Right cardiac atrium (tissue), 5 donors: Measurements from ENCODE around the gene ABRAXAS1. TPM values are rescaled to one million over a fixed set of nuclear protein-coding genes. Genes with fewer than 3 reads are reported as not detected.

ENCODE experiments used
- ATAC-seq, 2 donors: fragments of 200-7000 bp; cut with Tn5 transposase; one replicate each; pipeline versions ENCODE4 v1.8.0 to v1.9.1; 2020; ENCODE audit warnings: moderate library complexity in 2 of 2, mild to moderate bottlenecking in 1 of 2
- DNase-seq, 3 donors: peaks; one replicate each; pipeline ENCODE4 v3.0.0-alpha.2; 2020
- H3K27ac ChIP-seq: one replicate; pipeline ENCODE4 v1.5.1; 2013; ENCODE audit warnings: mild to moderate bottlenecking, low read length, control low read depth, moderate library complexity
- H3K27me3 ChIP-seq: one replicate; pipeline ENCODE4 v1.6.1; 2013; ENCODE audit not compliant: control insufficient read depth, insufficient read depth
- H3K4me1 ChIP-seq: one replicate; pipeline ENCODE4 v1.6.1; 2013; ENCODE audit warnings: low read length; ENCODE audit not compliant: control insufficient read depth, insufficient read depth
- H3K4me3 ChIP-seq: one replicate; pipeline ENCODE4 v1.5.1; 2013; ENCODE audit warnings: low read length, control low read depth
- H3K9me3 ChIP-seq: one replicate; pipeline ENCODE4 v1.6.1; 2013; ENCODE audit warnings: low read length; ENCODE audit not compliant: control insufficient read depth
- WGBS: extraction: QIAGEN DNeasy Blood & Tissue Kit; methylation state at CpG from one replicate; pipeline ENCODE4 v1.1.7; 2013; 5-methylcytosine and 5-hydroxymethylcytosine counted together
- intact Hi-C, 4 donors: fragments of 100-400 bp; cut with DNase I; formaldehyde crosslinking; loops; one replicate each; pipeline versions ENCODE4 v1.11.0 to v1.14.0; 2022 to 2023
- polyA plus RNA-seq: library from polyadenylated mRNA; stranded (reverse); fragments of 200-250 nt; gene quantifications from one replicate; pipeline ENCODE4 v1.2.3, GENCODE V29; 2013
- total RNA-seq, 4 donors: library from RNA; stranded (reverse); fragmentation: NEBNext Ultra II Directional; extraction: Animal tissue kit (Norgen Biotek cat#: 25700); gene quantifications; one replicate each; pipeline ENCODE4 v1.2.1, GENCODE V29; 2021
- donor health status: healthy with polysubstance abuse.
- donor health status: DM: no; HTN: yes; CAD: no.
- donor health status: DM: no; HTN: no; CAD: no.
- donor health status: DM: no; HTN: yes; CAD: no; lungs with severe emphysema.
- donor health status: DM: yes; HTN: yes; CAD: no.

Gene ABRAXAS1
- total and polyA plus RNA-seq, 5 donors, result 3.0 to 10.0 (median 6.7) TPM

GRCh38 chr4:83449009-83449408, 35.9 kb downstream of the ABRAXAS1 start:
- Histone ChIP-seq H3K27me3 (no peaks in the 10 kb centered on the region), H3K9me3 (no peaks in the 10 kb centered on the region), H3K27ac (no peak overlapping the region), H3K4me3 (no peak overlapping the region), H3K4me1 (no peaks in the 10 kb centered on the region)
- WGBS, result 63% methylated on average over 2 of the region's 2 CpGs
- intact Hi-C loops, result no loop called here
- ATAC-seq (no peak), DNase-seq (no peak)

GRCh38 chr4:83440899-83441298, 44.0 kb downstream of the ABRAXAS1 start:
- H3K27me3 ChIP-seq, result no peaks in the 10 kb centered on the region
- intact Hi-C loops, result no loop called here
- no peak overlapping the region for H3K27ac ChIP-seq
- no peak for ATAC-seq
- DNase-seq, result no peak
- H3K4me1 ChIP-seq, result no peaks in the 10 kb centered on the region
- 75% methylated on average over 3 of the region's 3 CpGs for WGBS
- H3K4me3 ChIP-seq, result no peak overlapping the region
- no peaks in the 10 kb centered on the region for H3K9me3 ChIP-seq

GRCh38 chr4:83440148-83440814, 44.6 kb downstream of the ABRAXAS1 start:
- WGBS, result 89% methylated on average over 1 of the region's 1 CpG
- no peaks in the 10 kb centered on the region for H3K9me3 ChIP-seq
- DNase-seq, result no peak
- no peak overlapping the region for H3K4me3 ChIP-seq
- no peak for ATAC-seq
- intact Hi-C loops, result no loop called here
- no peaks in the 10 kb centered on the region for H3K4me1 ChIP-seq
- H3K27me3 ChIP-seq, result no peaks in the 10 kb centered on the region
- H3K27ac ChIP-seq, result no peak overlapping the region

GRCh38 chr4:83438719-83439118, 46.2 kb downstream of the ABRAXAS1 start:
- no peak overlapping the region for H3K4me3 ChIP-seq
- no peaks in the 10 kb centered on the region for H3K27me3 ChIP-seq
- no peaks in the 10 kb centered on the region for H3K9me3 ChIP-seq
- DNase-seq (no peak), ATAC-seq (no peak)
- H3K4me1 ChIP-seq, result no peaks in the 10 kb centered on the region
- intact Hi-C loops, result no loop called here
- H3K27ac ChIP-seq, result no peak overlapping the region

- Histone ChIP-seq H3K4me1 (no peaks in the 10 kb centered on the region), H3K4me3 (no peak overlapping the region), H3K27me3 (no peaks in the 10 kb centered on the region), H3K9me3 (no peaks in the 10 kb centered on the region), H3K27ac (no peak overlapping the region)
- 90% methylated on average over 4 of the region's 4 CpGs for WGBS
- no peak for ATAC-seq
- DNase-seq, result no peak
- intact Hi-C loops, result no loop called here
These were observed 48.2 kb downstream of the ABRAXAS1 start for GRCh38 chr4:83436680-83437079.

- Histone ChIP-seq H3K4me1 (no peaks in the 10 kb centered on the region), H3K4me3 (no peak overlapping the region), H3K27me3 (no peaks in the 10 kb centered on the region), H3K9me3 (no peaks in the 10 kb centered on the region), H3K27ac (no peak overlapping the region)
- DNase-seq (no peak), ATAC-seq (no peak)
- 98% methylated on average over 1 of the region's 1 CpG for whole genome bisulfite sequencing
- intact Hi-C loops, result no loop called here
These were observed 53.7 kb downstream of the ABRAXAS1 start for GRCh38 chr4:83431200-83431599.

GRCh38 chr4:83418211-83418610, 66.7 kb downstream of the ABRAXAS1 start:
- no peak overlapping the region for H3K27ac ChIP-seq
- no peak overlapping the region for H3K4me3 ChIP-seq
- intact Hi-C loops, result no loop called here
- no peaks in the 10 kb centered on the region for H3K27me3 ChIP-seq
- H3K4me1 ChIP-seq, result no peaks in the 10 kb centered on the region
- no peaks in the 10 kb centered on the region for H3K9me3 ChIP-seq
- DNase-seq (no peak), ATAC-seq (no peak)

GRCh38 chr4:83417566-83417965, 67.3 kb downstream of the ABRAXAS1 start:
- ATAC-seq, result no peak
- Histone ChIP-seq H3K4me1 (no peaks in the 10 kb centered on the region), H3K9me3 (no peaks in the 10 kb centered on the region), H3K27ac (no peak overlapping the region), H3K4me3 (no peak overlapping the region), H3K27me3 (no peaks in the 10 kb centered on the region)
- intact Hi-C loops, result no loop called here
- 83% methylated on average over 4 of the region's 4 CpGs for WGBS
- DNase-seq, result no peak

GRCh38 chr4:83413676-83414075, 71.2 kb downstream of the ABRAXAS1 start:
- no peak overlapping the region for H3K27ac ChIP-seq
- DNase-seq, result no peak
- no peak for ATAC-seq
- H3K9me3 ChIP-seq, result no peaks in the 10 kb centered on the region
- no peaks in the 10 kb centered on the region for H3K27me3 ChIP-seq
- intact Hi-C loops, result no loop called here
- no peaks in the 10 kb centered on the region for H3K4me1 ChIP-seq
- over 99% methylated on average over 2 of the region's 2 CpGs for WGBS
- no peak overlapping the region for H3K4me3 ChIP-seq

Other genes starting within 250 kb of the ABRAXAS1 start
- gene COQ2, start 200.3 kb downstream of the ABRAXAS1 start, total RNA-seq, result 10 to 100 TPM; 12.1 to 15.9 (median 14.4) TPM
- gene COQ2, start 200.3 kb downstream of the ABRAXAS1 start, polyA plus RNA-seq, result 17.5 TPM
- gene HPSE, start 150.3 kb downstream of the ABRAXAS1 start, total RNA-seq, result 1 to 10 TPM; 1.2 to 2.3 (median 1.8) TPM
- gene HPSE, start 150.3 kb downstream of the ABRAXAS1 start, polyA plus RNA-seq, result 0.50 TPM
- gene HELQ, start 29.3 kb downstream of the ABRAXAS1 start, total RNA-seq, result 10 to 100 TPM; 13.4 to 15.7 (median 14.7) TPM
- gene HELQ, start 29.3 kb downstream of the ABRAXAS1 start, polyA plus RNA-seq, result 7.9 TPM
- gene MRPS18C, start 29.0 kb downstream of the ABRAXAS1 start, total RNA-seq, result 10 to 100 TPM; 46.9 to 69.0 (median 48.5) TPM
- gene MRPS18C, start 29.0 kb downstream of the ABRAXAS1 start, polyA plus RNA-seq, result 40.8 TPM
- gene GPAT3, start 51.0 kb upstream of the ABRAXAS1 start, total RNA-seq, result 10 to 100 TPM; 30.2 to 33.5 (median 32.3) TPM
- 19.9 TPM for gene GPAT3, start 51.0 kb upstream of the ABRAXAS1 start, polyA plus RNA-seq